GM12872 (cell line): ENCODE measurements around the gene ART3.

Experiments
- CTCF ChIP-seq: IDR thresholded peaks from 3 replicates; pipeline ENCODE4 v1.5.1; 2011; ENCODE audit warnings: low read depth, mild to moderate bottlenecking, low read length, moderate library complexity; ENCODE audit not compliant: insufficient read depth

Gene ART3

GRCh38 chr4:76127754-76128153 is 53.2 kb downstream of the ART3 start:
- no peak for TF ChIP-seq CTCF

GRCh38 chr4:76141241-76141640 is 66.7 kb downstream of the ART3 start:
- no peak for TF ChIP-seq CTCF

- TF ChIP-seq CTCF, result no peak
These were observed 70.0 kb downstream of the ART3 start for GRCh38 chr4:76144546-76144945.

DNA sequence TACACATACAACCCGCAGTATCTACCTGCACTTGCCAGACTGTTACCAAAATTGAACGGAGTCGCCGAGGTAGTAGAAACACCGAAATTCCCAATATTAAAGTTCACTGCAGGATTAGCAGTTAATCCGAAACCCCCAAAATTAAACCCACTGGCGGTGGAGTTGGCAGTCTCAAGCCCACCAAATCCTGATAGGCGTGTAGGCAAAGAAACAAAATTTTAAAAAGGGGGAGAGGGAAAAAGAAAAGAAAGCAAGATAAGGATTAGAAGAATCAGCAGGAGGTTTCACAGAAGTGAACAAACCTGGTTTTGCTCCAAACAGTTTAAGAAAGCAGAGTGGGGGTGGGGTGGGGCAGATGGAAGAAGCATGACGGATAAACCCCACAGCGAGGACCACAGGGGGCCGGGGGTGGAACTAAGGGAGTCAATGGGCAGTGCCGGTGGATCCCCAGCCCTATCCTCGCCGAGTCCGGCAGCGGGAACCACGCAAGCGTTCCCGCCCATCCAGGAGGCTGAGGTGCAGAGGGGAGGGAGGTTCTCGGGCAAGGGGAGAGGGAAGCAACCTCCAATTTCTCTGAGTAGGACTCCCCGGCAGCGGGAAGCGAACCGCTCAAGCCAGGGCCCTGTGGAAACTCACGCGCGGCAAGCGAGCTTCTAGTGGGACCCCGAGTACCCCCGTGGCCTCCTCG is 73.1 kb downstream of the ART3 start:
- no peak for TF ChIP-seq CTCF

DNA sequence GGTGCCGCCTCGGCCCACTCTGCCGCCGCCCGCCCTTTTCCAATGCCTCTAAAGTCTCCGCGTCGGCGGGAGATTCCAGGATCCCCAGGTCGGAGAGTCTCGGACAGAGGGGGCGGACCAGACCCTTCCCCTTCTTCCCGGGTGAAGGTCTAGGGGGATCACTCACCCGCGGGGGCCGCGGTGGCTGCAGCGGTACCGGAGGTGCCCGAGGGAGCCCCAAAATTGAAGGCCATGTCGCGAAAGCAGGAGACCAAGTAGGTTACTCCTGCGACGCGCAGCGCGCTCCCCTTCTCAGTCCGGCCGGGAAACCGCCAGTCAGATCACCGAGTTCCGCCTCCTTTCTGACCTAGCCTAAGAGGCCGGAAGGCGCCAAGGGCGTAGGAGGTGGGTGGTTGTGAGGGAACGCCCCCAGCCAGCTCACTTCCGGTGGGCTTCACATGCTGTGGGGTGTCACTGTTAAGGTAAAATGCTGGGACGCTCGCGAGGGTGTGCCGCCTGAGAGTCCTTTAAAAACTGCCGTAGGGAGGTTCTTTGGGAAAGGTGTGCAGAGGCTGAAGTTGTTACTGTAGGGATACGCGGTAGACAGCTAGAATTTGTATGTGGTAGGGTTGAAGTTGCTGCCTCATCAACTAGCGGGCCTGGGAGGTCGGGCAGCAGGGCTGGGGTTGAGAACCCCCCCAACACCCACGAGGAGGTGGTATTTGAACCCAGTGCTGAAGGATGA is 73.8 kb downstream of the ART3 start, which contains the start of gene NUP54:
Gene NUP54, minus strand, starts transcription at position 256 of the 724 bp plus-strand sequence. Its CDS starts 23 bp downstream, at position 233.
- TF ChIP-seq CTCF, result no peak

- TF ChIP-seq CTCF, result no peak
These were observed 78.8 kb downstream of the ART3 start for GRCh38 chr4:76153356-76153755.

GRCh38 chr4:76155979-76156378 is 81.5 kb downstream of the ART3 start:
- TF ChIP-seq CTCF, result no peak
